Activated effector memory CD4-positive, alpha-beta T cell treated with anti-CD3 and anti-CD28 coated beads, Interleukin-2, amount 50 U/mL, for 16 hours (primary cell): ENCODE results near the gene ZZZ3.
"Not testable (repeated sequence)": the region's sequence is repeated elsewhere in the genome, so short reads cannot be mapped to it uniquely, and the experiment has no call there.

Source experiments
- DNase-seq: peaks from one replicate; pipeline ENCODE4 v3.0.0-alpha.2; 2020

Gene ZZZ3

DNA sequence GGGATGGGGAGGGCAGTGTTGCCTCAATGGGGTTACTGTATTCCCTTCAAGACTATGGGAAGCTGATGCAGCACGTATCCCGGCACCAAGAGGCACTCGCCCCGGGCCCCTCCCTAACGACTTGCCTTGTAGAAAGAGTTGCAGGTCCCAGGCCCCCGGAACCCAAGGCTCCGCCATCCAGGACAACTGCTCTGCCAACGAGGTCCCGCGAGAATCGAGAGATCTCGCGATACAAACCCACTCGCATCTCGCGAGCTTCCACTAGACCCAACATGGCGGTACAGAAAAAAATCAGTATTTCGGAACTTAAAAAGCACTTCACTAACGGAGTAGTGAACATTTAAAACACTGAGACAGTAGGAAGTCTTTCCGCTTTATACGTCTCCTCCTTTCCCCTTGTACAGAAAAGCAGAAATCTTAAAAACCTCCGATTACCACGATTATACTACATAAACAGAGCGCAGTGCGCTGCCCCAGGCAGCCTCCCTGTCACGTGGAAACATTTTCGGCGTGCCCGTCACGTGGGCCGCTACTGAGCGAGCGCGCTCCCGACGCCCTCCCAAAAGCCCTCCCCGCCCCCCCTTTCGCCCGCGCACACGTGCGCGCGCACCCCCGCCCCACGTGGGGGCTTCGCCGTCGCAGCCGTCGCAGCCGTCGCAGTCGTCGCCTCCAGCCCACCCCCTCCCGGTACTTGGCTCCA, at the start of gene ZZZ3:
TSS of gene ZZZ3 (minus strand) at position 199 of the 700 bp plus-strand sequence. CDS start 49,304 bp downstream, outside the sequence.
- peak; percentile 95 for DNase-seq

DNA sequence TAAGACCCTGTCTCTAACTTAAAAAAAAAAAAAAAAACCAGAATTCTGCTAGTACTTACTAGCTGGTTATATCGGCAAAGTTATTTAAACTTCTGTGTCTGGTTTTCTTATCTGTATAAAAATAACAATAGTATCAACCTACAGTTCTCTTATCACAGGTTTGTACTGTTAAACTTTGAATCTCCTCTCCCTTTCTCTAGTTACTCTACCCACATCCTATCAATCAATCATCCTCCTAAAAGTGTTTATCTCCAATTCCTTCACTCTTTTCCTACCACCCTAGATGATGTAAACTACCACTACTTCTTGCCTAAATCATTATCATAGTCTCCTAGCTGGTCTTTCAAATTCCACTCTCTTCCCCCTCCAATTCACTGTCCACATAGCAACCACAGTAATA, 49.6 kb upstream of the ZZZ3 start:
- no peak for DNase-seq

DNA sequence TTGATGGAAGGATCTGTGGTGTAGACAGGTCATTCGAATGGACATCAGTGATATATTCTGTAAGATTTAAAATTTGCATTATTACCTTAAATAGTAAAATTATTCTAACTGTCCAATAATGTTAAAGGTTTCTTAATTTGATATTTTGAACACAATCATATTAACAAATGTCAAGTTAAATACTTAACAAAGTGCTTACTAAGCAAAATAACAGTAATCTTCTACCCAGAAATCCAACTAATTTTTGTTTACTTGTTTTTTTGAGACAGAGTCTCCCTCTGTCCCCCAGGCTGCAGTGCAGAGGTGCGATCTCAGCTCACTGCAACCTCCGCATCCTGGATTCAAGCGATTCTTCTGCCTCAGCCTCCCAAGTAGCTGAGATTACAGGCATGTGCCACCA, 43.2 kb upstream of the ZZZ3 start:
- no peak for DNase-seq

DNA sequence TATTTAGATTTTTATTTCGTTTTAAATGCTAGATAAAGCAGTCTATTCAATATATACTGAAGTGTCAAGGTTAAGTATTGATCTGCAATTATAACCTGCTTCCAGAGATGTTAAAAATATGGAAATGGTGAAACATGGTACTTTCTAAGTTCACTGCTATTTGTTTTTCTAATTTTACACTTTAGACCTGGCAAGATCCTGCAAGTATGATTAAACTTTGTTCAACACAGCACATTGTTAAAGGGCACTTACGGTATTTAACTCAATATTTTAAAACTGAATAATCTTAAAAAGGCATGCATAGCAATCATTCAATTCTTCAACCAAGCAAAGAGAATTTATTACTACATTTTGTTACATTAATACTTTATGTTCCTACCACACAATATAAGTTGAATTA, 35.7 kb upstream of the ZZZ3 start:
- DNase-seq: no peak

DNA sequence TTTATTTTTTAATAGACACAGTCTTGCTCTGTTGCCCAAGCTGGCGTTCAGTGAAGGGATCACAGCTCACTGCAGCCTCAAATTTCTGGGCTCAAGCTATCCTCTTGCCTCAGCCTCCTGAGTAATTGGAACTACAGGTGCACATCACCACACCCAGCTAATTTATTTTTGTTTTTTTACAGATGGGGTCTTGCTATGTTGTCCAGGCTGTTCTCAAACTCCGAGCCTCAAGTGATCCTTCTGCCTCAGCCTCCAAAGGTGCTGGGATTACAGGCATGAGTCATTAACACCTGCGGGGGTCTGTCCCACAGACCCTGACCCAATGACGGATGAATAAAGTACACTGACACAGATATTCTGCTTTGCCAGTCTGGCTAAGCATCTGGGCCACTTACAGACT, 33.6 kb upstream of the ZZZ3 start:
- no peak for DNase-seq

DNA sequence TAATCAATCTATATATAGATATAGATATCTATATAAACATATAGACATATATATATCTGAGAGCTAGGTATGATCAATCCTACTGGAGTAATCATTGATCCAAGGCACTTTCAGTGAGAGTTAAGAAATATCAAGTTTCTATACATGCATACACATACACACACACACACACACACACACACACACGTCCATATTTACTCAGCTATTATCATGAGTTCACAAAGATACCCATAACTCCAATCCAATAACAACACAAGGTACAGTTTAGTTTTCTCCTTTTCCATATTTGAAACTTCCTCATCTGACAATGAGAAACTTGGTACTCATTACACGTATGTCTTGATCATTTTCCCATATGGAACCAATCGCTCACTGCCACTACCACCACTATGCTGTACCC, 27.3 kb upstream of the ZZZ3 start:
- no peak for DNase-seq

DNA sequence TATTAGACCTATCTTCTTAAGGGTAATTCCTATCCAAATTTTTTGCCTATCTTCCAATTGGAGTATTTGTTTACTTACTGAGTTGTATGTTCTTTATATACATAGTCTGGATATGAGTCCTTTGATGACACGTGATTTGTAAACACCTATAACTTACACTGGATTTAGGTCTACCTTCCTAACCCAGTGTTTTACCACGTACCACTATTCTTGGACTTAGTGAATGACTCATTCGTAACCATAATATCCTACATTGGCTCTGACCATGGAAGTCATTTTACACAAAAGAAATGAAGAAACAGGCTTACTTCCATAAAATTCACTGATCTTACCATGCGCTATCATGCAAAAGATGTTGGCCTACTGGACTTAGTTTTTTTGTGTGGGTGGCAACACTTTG, 23.9 kb upstream of the ZZZ3 start:
- DNase-seq: no peak

DNA sequence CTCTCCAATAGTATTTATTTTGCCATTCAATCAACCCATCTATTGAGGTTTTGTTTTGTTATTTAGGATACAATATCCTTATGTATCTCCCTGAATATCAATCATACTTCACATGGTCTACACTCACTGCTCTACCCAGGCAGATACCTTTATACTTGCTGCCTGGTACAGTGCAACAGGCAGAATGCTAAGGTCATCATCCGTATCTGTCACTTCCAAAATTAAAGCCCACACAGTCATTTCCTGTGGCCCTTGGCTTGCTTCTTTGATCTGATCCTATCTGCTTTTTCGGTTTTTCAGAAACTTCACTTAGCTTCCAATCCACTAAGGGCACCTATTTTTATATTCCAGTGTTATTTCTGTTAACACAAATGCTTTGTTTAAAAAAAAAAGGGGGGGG, 22.3 kb upstream of the ZZZ3 start:
- no peak for DNase-seq

DNA sequence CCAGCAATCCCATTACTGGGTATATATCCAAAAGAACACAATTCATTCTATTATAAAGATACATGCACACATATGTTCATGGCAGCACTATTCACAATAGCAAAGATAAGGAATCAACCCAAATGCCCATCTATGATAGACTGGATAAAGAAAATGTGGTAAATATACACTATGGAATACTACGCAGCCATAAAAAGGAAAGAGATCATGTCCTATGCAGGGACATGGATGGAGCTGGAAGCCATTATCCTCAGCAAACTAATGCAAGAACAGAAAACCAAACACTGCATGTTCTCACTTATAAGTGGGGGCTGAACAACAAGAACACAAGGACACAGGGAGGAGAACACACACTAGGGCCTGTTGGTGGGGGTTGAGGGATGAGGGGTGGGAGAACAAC, 17.2 kb upstream of the ZZZ3 start:
- not testable (repeated sequence) for DNase-seq

DNA sequence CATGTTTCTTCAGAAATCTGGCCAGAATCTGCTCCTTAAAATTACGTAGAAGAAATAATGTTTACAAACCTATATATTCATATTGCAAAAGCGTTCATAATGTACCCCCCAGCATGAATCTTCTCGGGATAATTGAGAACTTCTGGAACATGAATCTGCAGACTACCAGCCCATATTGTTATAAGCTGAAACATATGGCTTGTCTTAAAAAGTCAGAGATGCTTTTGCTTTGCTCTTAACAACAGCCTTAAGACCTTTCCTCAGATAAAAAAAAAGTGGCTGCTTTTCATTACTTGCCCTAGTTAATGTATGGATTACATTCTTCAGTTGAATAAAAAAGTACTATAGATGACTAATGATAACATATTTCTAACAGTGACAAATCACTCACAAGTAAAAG, 15.0 kb upstream of the ZZZ3 start:
- DNase-seq: no peak

DNA sequence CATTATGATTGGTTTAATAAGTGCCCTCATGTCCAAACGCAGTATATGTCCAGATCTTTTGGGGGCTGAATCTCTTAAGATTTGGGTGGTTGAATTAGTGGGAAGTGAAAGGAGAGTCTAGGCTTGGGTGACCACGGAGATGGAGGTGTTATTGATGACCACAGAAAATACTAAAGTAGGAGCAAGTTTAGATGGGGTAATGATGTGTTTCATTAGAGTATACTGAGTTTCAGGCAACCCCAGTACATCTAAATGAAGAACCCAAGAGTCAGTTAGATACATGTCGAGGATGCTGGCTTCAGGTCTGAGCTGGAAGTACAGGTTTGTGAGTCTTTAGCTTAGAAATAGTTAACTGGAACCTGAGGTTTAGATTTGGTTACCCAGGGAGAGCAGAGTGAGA, 6.5 kb upstream of the ZZZ3 start:
- DNase-seq: no peak

DNA sequence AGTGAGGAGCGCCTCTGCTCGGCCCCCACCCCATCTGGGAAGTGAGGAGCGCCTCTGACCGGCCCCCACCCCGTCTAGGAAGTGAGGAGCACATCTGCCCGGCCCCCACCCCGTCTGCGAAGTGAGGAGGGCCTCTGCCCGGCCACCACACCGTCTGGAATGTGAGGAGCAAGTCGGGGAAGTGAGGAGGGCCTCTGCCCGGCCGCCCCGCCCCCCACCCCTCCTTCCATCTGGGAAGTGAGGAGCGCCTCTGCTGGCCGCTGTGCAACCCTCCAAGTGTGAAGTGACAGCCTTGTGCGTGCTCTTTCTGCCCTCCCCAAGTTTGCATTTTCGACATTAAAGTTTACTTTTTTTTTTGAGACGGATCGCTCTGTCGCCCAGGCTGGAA, 5.1 kb upstream of the ZZZ3 start:
- DNase-seq: no peak

DNA sequence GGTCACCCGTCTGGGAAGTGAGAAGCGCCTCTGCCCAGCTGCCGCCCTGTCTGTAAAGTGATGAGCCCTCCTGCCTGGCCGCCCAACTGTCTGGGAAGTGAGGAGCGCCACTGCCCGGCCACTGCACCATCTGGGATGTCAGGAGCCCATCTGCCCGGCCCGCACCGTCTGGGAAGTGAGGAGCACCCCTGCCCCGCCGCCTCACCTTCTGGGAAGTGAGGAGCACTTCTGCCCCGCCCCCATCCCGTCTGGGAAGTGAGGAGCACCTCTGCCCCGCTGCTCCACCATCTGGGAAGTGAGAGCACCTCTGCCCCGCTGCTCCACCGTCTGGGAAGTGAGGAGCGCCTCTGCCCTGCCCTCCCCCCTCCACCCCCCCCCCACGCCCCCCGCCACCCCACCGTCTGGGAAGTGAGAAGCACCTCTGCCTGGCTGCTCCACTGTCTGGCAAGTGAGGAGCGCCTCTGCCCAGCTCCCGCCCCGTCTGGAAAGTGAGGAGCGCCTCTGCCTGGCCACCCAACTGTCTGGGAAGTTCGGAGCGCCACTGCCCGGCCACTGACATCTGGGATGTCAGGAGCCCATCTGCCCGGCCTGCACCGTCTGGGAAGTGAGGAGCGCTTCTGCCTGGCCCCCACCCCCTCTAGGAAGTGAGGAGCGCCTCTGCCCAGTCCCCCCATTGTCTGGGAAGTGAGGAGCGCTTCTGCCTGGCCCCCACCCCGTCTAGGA, 4.5 kb upstream of the ZZZ3 start:
- DNase-seq: no peak

DNA sequence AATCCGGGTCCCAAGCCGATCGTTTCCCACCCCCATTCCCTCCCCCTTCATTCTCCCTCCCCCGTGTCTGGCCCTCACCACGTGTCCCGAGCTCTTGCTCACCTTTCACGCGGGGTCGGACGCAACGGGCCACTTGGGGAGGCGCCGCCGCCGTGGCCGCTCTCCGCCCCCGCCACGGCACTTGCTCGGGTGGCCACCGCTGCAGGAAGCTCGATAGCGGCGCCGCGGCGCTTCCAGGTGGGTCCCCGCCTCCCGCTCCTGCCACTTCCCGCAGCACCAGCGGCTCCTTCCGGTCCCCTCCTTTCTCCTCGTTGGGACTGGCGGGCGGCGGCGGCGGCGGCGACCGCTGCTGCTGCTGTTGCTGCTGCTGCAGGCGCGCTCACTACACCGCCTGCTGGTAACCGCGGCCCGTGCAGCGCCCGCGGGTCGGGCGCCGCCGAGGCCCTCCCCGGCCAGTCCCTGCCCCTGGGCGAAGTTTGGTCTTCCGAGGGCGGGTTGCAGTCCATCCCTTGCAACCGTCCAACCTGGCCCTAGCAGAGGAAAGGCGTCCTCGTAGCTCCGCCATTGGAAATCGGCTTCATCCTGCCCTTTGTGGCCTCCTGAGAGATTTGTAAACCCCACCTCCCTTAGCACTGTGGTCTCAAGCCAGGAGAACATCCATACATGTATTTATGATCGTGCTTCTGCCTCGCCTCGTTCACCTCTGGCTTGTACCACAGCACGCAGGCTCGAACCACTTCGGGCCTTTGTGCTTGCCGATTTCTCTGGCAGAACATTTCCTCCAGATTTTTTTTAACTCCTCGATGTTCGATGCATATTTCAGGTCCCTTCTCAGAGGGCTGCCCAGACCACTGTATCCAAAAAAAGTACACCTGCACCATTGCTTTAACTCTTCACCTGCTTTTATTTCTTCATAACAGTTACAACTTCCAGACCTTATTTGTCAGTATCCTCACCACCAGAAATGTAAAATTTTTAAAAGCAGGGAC, 996 bp upstream of the ZZZ3 start:
- DNase-seq: peak; percentile 97

DNA sequence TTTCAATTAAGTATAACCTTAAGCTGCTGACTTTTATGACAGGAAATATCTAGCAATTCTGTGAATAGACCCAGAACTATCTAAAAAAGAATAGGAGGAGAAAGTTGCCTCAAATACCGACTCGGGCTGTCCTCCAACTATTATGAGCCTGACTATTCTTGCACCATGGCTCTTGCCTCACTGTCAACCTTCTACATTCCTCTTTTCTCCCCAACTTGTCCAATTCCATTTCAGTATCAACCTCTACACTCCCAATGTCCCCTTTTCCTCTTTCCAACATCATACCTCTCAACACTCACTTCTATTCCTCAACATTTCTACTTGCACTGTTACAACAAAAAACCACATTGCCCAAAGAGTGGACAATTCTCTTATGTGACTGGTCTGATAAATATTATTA, 2.3 kb downstream of the ZZZ3 start:
- no peak for DNase-seq

DNA sequence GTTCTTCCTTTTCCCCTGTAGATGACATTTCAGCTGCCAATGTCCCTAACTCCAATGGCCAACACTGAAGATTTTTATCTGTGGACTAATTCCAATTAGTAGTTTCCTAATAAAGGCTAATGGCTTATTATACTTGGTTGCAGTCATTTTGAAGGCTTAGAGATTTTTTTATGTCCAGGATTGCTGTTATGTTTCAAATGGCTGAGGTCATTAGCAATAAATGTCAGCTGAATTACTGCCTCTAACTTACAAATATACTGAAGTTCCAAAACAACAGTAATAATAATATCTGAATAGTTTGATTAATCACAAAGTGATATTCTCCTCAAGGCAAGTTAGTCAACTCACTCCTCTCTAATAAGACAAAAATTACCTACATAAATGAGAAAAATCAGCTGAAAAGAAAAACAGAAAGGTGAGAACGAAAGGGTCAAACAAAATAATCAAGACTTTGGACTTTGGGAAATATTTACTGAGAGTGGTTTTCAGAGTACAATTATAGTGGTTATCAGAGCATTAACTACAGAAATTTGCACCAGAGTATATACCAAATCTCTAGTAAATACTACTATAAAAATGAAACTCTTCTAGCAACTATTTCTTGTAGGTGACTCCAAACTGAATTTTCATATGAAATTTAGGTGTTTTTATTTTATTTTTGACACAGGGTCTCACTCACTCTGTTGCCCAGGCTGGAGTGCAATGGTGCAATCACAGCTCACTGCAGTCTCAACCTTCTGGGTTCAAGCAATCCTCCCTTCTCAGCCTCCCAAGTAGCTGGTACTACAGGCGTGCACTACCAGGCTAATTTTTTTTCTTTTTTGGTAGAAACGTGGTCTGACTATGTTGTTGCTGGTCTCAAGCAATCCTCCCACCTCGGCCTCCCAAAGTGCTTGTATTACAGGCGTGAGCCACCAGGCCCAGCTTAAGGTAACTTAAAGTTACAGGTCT, 3.5 kb downstream of the ZZZ3 start:
- DNase-seq: no peak

DNA sequence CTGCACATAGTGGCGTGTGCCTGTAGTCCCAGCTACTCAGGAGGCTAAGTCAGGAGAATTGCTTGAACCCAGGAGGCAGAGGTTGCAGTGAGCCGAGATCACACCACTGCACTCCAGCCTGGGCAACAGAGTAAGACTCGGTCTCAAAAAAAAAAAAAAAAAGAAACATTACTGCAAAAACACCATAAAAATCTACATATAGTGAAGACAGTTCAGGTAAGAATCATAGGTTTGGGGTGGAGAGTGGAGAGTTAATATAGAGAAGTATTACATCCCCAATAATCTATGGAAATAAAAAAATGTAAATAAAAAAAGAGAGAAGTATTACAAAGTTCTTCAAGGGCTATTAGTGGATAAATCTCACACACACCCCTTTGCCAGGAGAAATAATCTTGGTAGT, 7.7 kb downstream of the ZZZ3 start:
- DNase-seq: not testable (repeated sequence)

DNA sequence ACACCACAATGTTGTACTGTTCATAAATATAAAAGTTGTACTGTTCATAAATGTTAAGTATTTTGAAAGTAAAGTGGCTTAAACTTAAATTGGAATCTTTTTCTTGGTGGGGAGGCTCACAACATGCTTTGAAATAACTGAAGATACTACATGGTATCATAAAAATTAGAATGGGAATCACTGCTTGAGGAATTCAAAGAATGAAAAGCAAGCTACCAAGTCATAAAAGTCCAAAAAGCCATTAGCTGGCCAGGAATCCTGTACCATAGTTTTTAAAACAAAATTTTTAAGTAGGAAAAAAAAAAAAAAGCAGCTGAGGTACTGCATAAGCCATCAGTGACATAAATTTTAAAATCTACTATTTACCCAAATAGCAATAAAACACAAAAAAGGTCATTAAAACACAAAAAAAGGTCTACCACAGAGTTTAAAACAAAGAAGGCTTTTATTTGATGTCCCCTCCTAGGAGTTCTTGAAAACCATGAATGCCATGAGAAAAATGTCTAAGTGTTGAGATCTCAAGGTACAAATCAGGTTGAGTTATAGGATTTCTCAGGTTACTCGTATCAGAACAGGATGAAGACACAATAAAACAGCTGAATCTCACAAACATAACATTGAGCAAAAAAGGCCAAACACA, 8.6 kb downstream of the ZZZ3 start:
- no peak for DNase-seq

DNA sequence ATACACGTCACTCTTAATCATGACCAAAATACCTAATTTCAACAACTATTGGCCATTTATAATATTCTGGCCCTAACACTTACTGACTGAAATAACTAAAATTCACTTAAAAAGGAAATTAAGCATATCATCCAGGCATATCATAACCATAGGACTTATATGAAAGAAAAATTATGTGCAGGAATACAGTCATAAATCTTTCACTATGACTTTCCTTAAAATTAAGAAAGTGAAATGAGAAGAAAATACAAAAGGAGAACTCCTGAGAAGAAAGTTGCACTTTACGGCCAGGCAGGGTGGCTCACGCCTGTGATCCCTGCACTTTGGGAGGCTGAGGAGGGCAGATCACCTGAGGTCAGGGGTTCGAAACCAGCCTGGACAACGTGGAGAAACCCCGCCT, 9.4 kb downstream of the ZZZ3 start:
- no peak for DNase-seq

DNA sequence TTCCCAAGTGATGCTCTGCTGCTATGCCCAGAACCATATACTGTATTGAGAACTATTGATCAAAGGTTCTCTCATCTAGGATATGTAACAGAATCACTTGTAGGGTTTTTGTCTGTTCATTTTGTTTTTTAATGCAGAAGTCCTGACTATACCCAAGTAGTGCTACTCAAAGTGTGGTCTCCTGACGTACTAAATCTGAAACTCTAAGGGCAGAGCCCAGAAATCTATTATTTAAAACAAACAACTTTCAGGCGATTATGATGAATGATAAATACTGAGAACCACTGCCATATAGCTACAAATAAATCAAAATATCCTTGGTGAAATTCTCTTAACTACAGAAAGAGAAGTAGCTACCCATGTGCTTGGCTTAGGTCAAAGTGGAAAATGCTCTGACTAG, 10.1 kb downstream of the ZZZ3 start:
- DNase-seq: no peak

DNA sequence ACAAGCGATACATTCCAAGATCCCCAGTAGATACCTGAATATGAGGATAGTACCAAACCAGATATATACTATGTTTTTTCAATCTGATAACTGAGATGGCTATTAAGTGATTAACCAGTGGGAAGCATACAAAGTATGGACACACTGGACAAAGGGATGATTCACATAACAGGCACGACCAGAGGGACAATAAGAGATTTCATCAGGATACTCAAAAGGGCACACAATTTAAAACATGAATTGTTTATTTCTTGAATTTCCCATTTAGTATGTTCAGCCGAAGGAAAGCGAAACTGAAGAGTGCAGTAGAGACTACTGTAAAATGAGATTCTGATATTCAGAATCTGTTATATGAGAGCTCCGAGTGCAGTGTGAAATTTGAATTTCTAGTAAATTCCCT, 10.6 kb downstream of the ZZZ3 start:
- no peak for DNase-seq

DNA sequence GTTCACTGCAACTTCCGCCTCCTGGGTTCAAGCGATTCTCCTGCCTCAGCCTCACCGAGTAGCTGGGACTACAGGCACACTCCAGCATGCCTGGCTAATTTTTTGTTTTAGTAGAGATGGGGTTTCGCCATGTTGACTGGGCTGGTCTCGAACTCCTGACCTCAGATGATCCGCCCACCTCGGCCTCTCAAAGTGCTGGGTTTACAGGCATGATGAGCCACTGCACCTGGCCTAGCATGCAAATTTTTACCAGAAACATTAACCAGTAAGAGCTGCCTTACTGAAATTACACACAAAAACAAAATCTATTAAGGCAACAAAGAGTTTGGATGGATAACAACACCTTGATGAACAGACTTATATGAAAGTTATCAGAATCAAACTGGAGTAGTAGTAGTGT, 12.1 kb downstream of the ZZZ3 start:
- no peak for DNase-seq
